ENCODE data around the gene RELA. TPM values are rescaled to one million over a fixed set of nuclear protein-coding genes. Genes with fewer than 3 reads are reported as not detected.

The RELA gene
- total and polyA plus RNA-seq, 2 donors (not counting 3 experiments of a cell fraction or from before 2014, with no cell fraction given), result 78.7 to 105 TPM

- intact Hi-C loops (cut with micrococcal nuclease), result no loop called here
- CTCF ChIA-PET, result no interaction called here
These were observed 42.0 kb downstream of the RELA start for GRCh38 chr11:65620666-65621065.

More at GRCh38 chr11:65620666-65621065, 42.0 kb downstream of the RELA start:
- POLR2A ChIA-PET, result no interaction called here
- no peak overlapping the region for H3K27ac ChIP-seq (ENCODE audit: insufficient read depth, low read depth, low read length)
- dilution Hi-C loops (cut with MboI; ENCODE audit: extremely low pct_ligation_motif_present, low sequenced_read_pairs), result no loop called here
- H2AFZ ChIP-seq (ENCODE audit: low read depth, low read length), result no peak overlapping the region
- no TSS peak for BruUV-seq (replicated peaks)
- DNase-seq (ENCODE audit: low read depth, low spot score) (no peak), FAIRE-seq (no peak)
- H3K79me2 ChIP-seq (ENCODE audit: control insufficient read depth, insufficient read depth, low read length), result peaks cover 20% of the 10 kb centered on the region
- H3K4me2 ChIP-seq (ENCODE audit: insufficient read depth, low read length), result no peak overlapping the region
- peaks cover 8% of the 10 kb centered on the region for H3K4me1 ChIP-seq (ENCODE audit: control insufficient read depth, extremely low read depth, insufficient read depth, low read length)
- H3K9me3 ChIP-seq (replicated peaks; ENCODE audit: control insufficient read depth, insufficient read depth, low read length), result no peaks in the 10 kb centered on the region
- TF ChIP-seq FOS (IDR thresholded peaks at IDR 0.05; ENCODE audit: borderline replicate concordance, insufficient read depth, low read length) (no peak), GATA2 (IDR thresholded peaks at IDR 0.05; ENCODE audit: insufficient read depth, insufficient read length, low read depth, low read length) (no peak), POLR2AphosphoS5 (IDR thresholded peaks at IDR 0.05; ENCODE audit: insufficient read depth, low read depth, low read length) (no peak), JUN (IDR thresholded peaks at IDR 0.05; ENCODE audit: borderline replicate concordance, insufficient read depth, insufficient read length, low read depth) (no peak), EZH2 (IDR thresholded peaks at IDR 0.05; ENCODE audit: borderline replicate concordance, low read depth, low read length, severe bottlenecking) (no peak), MAX (IDR thresholded peaks at IDR 0.05; ENCODE audit: insufficient read depth, insufficient read length) (no peak), POLR2A (IDR thresholded peaks at IDR 0.05; ENCODE audit: low read depth, low read length) (no peak), CTCF (IDR thresholded peaks at IDR 0.05; ENCODE audit: extremely low read depth in 1 of 2, insufficient read depth in 1 of 2, low read depth in 1 of 2, low read length in 2 of 2) (no peak), MYC (IDR thresholded peaks at IDR 0.05; ENCODE audit: low read depth, low read length) (no peak)
- H3K9ac ChIP-seq (replicated peaks; ENCODE audit: extremely low read depth, insufficient read depth, low read length), result no peak overlapping the region
- no peaks in the 10 kb centered on the region for H3K27me3 ChIP-seq (ENCODE audit: control insufficient read depth in 2 of 2, insufficient read depth in 2 of 2, low read length in 2 of 2)
- H3K9me1 ChIP-seq (replicated peaks; ENCODE audit: control insufficient read depth, extremely low read depth, insufficient read depth, low read length), result no peaks in the 10 kb centered on the region
- no peaks in the 10 kb centered on the region for H4K20me1 ChIP-seq (replicated peaks; ENCODE audit: control insufficient read depth, extremely low read depth, insufficient read depth, low read length)
- H3K4me3 ChIP-seq (replicated peaks in 1 of 3; ENCODE audit: insufficient read depth in 1 of 3, low read depth in 1 of 3, low read length in 3 of 3), result no peak overlapping the region
- peaks cover 4 to 60% of the 10 kb centered on the region in 2 experiments for H3K36me3 ChIP-seq (ENCODE audit: control insufficient read depth in 2 of 2, extremely low read depth in 1 of 2, insufficient read depth in 2 of 2, low read length in 2 of 2)

All from endothelial cell of umbilical vein (primary cell).